Measurements from ENCODE around the gene SSBP2.

GRCh38 chr5:81486711-81487110, 264.2 kb downstream of the SSBP2 start:
- TF ChIP-seq CTCF (IDR thresholded peaks at IDR 0.05) = no peak
- TF ChIP-seq POLR2A (IDR thresholded peaks at IDR 0.05) = no peak
- no peak for TF ChIP-seq EP300 (IDR thresholded peaks at IDR 0.05)
- TF ChIP-seq POLR2AphosphoS5 (IDR thresholded peaks at IDR 0.05) = no peak
